Activated CD8-positive, alpha-beta T cell treated with anti-CD3 and anti-CD28 coated beads for 36 hours (primary cell): Measurements from ENCODE around the gene OR10D3. TPM values are rescaled to one million over a fixed set of nuclear protein-coding genes. Genes with fewer than 3 reads are reported as not detected.

Experiments
- ATAC-seq: fragments of 200-7000 bp; cut with Tn5 transposase; one replicate; pipeline ENCODE4 v1.10.0; 2021; ENCODE audit warnings: mild to moderate bottlenecking, moderate library complexity
- CTCF ChIA-PET: fragments of 350-600 bp; sonication (Branson Sonifier 250); formaldehyde crosslinking; loops from one replicate; lab custom pipeline; 2021; ENCODE audit warnings: antibody characterized with exemption; lab: Charles Lee
- POLR2A ChIA-PET: fragments of 350-600 bp; sonication (Branson Sonifier 250); formaldehyde crosslinking; loops from one replicate; lab custom pipeline; 2021; ENCODE audit warnings: antibody characterized with exemption; lab: Charles Lee
- DNase-seq: peaks from one replicate; pipeline ENCODE4 v3.0.0-alpha.2; 2020
- H3K27ac Mint-ChIP-seq: one replicate; pipeline ENCODE4 v1.8.0; 2021; ENCODE audit warnings: mild to moderate bottlenecking, mixed read lengths
- H3K27me3 Mint-ChIP-seq: one replicate; pipeline ENCODE4 v1.8.0; 2021; ENCODE audit warnings: mixed read lengths
- H3K36me3 Mint-ChIP-seq: one replicate; pipeline ENCODE4 v1.8.0; 2021; ENCODE audit warnings: low read depth, mixed read lengths
- H3K4me1 Mint-ChIP-seq: one replicate; pipeline ENCODE4 v1.8.0; 2021; ENCODE audit warnings: low read depth, mixed read lengths
- H3K4me3 Mint-ChIP-seq: one replicate; pipeline ENCODE4 v1.8.0; 2021; ENCODE audit warnings: mild to moderate bottlenecking, moderate library complexity, mixed read lengths
- H3K9me3 Mint-ChIP-seq: one replicate; pipeline ENCODE4 v1.8.0; 2021; ENCODE audit warnings: mixed read lengths
- intact Hi-C: fragments of 100-400 bp; cut with micrococcal nuclease; formaldehyde crosslinking; loops from one replicate; pipeline ENCODE4 v1.10.0; 2022
- total RNA-seq, 2 experiments: library from RNA; stranded (reverse); gene quantifications; one replicate each; pipeline ENCODE4 v1.2.3, GENCODE V29; 2021
- TF ChIP-seq, protein P1 (sequence below): fragments of 200-600 bp; IDR thresholded peaks from one replicate; pipeline ENCODE4 v1.8.0; 2022; ENCODE audit warnings: antibody characterized with exemption, mild to moderate bottlenecking

OR10D3 gene
- total RNA-seq, 2 experiments from 2014 or later = not detected

DNA sequence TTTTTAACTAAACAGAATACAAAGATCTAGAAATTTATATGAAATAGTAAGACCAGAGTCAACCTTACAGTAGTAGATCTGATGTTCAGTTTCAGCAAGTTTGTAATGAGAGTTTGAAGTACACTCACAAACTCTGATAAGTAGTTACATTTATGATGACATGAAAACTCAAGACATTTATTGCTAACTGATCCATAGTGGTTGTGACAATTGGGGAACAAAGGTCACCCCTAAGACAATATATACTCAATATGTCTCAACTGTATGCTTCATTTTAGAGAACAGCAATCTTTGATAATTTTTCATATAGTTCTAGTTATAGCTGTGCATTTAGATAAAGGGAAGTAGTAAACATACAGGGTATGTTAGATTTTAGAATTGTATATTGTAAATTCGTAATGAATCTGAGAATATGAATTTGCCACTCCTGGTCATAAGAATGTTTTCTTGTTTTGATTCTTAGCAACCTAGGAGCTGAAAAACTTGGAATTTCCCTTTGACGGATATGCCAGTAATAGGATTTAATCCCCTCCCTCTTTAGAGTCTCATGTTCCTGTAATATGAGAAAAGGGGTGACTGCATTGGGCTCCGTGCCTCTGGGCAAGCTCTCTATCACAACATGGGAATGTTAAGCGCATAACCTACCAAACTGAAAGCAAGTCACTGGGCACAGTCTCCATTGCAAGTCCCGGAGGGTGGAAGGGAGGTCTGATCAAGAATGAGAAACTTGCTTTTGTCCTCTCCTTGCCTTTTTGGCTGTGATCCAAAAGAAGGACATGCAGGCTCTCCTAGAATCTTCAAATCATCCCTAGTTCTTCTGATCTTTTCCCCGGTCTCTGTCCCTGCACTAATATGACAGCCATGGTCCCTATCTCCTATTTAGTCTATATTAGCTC, 11.4 kb downstream of the OR10D3 start:
- ChIA-PET CTCF (interaction anchor here (0.6 to 4.5 kb wide), 19 partner anchors 9 to 224 kb away, joined by 3 to 108 read pairs (median 3); partner anchors contain the start of gene VWA5A), POLR2A (interaction anchor here (0.8 kb wide), 1 partner anchor 111 kb away, joined by 3 read pairs; no protein-coding TSS in a partner anchor)
- ATAC-seq = no peak
- H3K36me3 Mint-ChIP-seq = no peaks in the 10 kb centered on the region
- no peak for DNase-seq
- H3K27ac Mint-ChIP-seq = no peak overlapping the region
- TF ChIP-seq, protein P1, sequence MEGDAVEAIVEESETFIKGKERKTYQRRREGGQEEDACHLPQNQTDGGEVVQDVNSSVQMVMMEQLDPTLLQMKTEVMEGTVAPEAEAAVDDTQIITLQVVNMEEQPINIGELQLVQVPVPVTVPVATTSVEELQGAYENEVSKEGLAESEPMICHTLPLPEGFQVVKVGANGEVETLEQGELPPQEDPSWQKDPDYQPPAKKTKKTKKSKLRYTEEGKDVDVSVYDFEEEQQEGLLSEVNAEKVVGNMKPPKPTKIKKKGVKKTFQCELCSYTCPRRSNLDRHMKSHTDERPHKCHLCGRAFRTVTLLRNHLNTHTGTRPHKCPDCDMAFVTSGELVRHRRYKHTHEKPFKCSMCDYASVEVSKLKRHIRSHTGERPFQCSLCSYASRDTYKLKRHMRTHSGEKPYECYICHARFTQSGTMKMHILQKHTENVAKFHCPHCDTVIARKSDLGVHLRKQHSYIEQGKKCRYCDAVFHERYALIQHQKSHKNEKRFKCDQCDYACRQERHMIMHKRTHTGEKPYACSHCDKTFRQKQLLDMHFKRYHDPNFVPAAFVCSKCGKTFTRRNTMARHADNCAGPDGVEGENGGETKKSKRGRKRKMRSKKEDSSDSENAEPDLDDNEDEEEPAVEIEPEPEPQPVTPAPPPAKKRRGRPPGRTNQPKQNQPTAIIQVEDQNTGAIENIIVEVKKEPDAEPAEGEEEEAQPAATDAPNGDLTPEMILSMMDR = no peak
- H3K27me3 Mint-ChIP-seq = peaks cover 6% of the 10 kb centered on the region
- H3K4me3 Mint-ChIP-seq = no peak overlapping the region
- no peaks in the 10 kb centered on the region for H3K9me3 Mint-ChIP-seq
- H3K4me1 Mint-ChIP-seq = no peaks in the 10 kb centered on the region
- intact Hi-C loops = loop anchor here (1.0 to 10.0 kb wide), 2 partner anchors 80 to 123 kb away; partner anchors contain the start of gene VWA5A

DNA sequence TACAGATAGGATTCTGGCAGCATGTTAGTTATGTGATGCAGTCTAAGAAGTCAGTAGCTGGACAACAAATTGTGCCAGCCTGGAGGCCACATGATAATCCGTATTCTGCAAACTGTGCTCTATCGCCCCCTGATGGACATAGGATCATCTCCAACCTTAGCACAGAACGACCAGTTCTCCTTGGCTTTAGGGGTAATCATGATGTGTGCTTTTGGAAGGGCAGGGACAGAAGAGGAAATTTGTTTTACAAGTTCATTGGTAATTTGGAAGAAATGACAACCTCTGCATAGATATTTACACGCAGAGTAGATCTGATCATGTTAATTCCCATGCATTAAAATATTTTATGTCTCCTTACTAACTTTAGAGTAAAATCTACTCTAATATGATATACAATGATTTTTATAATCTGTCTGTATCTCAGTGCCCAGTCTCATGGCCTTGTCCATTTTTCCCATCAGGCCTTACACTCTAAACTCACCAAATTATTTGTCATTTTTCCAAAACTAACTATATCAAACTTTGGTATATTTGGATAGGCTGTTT, 12.1 kb downstream of the OR10D3 start:
- ChIA-PET CTCF (interaction anchor here (0.6 to 4.5 kb wide), 16 partner anchors 15 to 225 kb away, joined by 3 to 108 read pairs (median 3); partner anchors contain the start of gene VWA5A), POLR2A (no interaction called here)
- TF ChIP-seq, protein P1 = peak; percentile 75
- H3K4me1 Mint-ChIP-seq = no peaks in the 10 kb centered on the region
- H3K4me3 Mint-ChIP-seq = no peak overlapping the region
- DNase-seq (peak; percentile 70), ATAC-seq (peak; percentile 87)
- no peaks in the 10 kb centered on the region for H3K36me3 Mint-ChIP-seq
- intact Hi-C loops = loop anchor here (1.0 to 10.0 kb wide), 2 partner anchors 80 to 124 kb away; partner anchors contain the start of gene VWA5A
- peaks cover 6% of the 10 kb centered on the region for H3K27me3 Mint-ChIP-seq
- no peaks in the 10 kb centered on the region for H3K9me3 Mint-ChIP-seq
- no peak overlapping the region for H3K27ac Mint-ChIP-seq

DNA sequence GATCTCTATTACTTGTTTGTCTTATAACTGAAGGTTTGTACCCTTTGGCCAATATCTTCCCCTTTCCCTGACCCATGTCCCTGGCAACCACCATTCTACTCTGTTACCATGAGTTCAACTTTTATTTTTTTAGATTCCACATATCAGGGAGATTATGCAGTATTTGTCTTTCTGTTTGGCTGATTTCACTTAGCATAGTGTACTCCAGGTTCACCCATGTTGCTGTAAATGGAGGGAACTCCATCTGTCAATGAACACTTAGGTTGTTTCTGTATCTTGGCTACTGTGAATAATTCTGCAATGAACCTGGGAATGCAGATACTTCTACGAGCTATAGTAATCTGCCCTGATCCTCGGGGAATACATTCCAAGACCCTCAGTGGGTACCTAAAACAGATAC, 14.9 kb downstream of the OR10D3 start:
- Mint-ChIP-seq H3K27ac (no peak overlapping the region), H3K27me3 (peaks cover 6% of the 10 kb centered on the region), H3K36me3 (no peaks in the 10 kb centered on the region), H3K4me1 (no peaks in the 10 kb centered on the region), H3K4me3 (no peak overlapping the region), H3K9me3 (no peaks in the 10 kb centered on the region)
- intact Hi-C loops = loop anchor here (10.0 kb wide), 1 partner anchor 83 kb away; the partner anchor contains the start of gene VWA5A
- DNase-seq (no peak), ATAC-seq (no peak)
- CTCF ChIA-PET = interaction anchor here (1.2 to 3.6 kb wide), 2 partner anchors 126 to 129 kb away, joined by 6 to 13 read pairs; no protein-coding TSS in a partner anchor
- TF ChIP-seq, protein P1 = no peak
- POLR2A ChIA-PET = no interaction called here

DNA sequence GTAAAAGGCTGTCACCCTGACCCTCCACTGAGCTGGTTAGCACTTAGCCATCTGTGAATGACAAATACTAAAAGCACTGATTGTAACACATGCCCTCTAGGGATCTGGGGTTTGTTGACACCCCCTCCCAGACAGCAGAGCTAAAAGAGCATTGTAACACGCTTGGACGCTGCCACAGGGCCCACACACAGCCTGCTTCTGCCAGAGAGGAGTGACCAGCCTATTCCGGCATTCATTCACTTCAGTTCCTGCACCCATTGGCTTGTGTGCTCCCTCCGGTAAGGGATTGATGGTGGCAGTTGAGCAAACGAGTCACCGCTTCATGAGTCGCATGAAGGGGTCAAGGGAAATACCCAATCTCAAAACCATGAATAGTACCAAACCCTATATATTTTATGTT, 15.8 kb downstream of the OR10D3 start:
- Mint-ChIP-seq H3K4me1 (no peaks in the 10 kb centered on the region), H3K36me3 (no peaks in the 10 kb centered on the region), H3K4me3 (no peak overlapping the region), H3K27ac (no peak overlapping the region), H3K27me3 (peaks cover 6% of the 10 kb centered on the region), H3K9me3 (no peaks in the 10 kb centered on the region)
- intact Hi-C loops = loop anchor here (10.0 kb wide), 1 partner anchor 84 kb away; the partner anchor contains the start of gene VWA5A
- DNase-seq (peak; percentile 5), ATAC-seq (no peak)
- ChIA-PET POLR2A (no interaction called here), CTCF (interaction anchor here (3.6 kb wide), 1 partner anchor 130 kb away, joined by 13 read pairs; no protein-coding TSS in a partner anchor)
- TF ChIP-seq, protein P1 = no peak
